HG02678 (cell line): Measurements from ENCODE around the gene CHST2.
A peak's percentile ranks its signal among the peaks of the same experiment; 100 is the strongest.

Experiments
- ATAC-seq: cut with Tn5 transposase; IDR thresholded peaks from one replicate; pipeline ENCODE4 v1.9.1; 2021; ENCODE audit warnings: mild to moderate bottlenecking, moderate library complexity; ENCODE audit not compliant: unreplicated experiment

Gene CHST2

GRCh38 chr3:143098032-143098764, 21.4 kb upstream of the CHST2 start:
- no peak for ATAC-seq

DNA sequence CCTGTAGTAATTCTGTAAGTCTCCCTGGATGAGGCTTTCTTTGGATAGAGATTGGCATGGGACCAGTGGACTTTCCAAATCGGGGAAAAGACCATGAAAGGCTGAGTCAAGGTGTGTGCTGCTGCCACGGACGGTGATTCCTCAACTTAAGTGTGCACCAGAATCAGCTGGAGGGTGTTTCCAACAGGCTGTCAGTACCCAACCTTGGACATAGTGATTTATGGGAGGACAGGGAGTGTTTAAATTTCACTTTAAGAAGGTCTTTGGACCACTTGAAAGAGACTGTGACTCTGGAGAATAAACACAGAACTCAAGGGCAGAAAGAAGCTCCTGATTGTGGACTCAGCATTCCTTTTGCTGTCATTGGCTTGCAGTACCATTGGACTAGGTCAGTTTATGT, 20.4 kb upstream of the CHST2 start:
- ATAC-seq: no peak

DNA sequence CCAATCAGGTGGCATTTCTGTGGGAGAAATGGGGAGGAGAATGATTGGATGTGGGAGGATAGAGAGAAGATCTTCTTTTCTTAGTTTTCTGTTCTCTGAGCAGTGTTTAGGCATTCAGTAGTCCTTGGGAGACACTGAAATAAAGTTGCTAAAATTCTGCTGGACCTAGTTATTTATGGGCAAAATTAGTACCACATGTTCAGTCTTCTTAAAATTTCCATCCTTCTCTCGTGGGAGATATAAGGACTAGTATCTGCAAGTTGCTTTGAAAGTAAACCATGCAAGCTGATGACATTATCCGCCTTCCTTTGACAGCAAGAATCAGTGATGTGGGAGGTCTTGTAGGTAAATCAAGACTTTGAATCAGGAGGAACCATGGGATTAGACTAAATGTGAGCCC, 19.9 kb upstream of the CHST2 start:
- no peak for ATAC-seq

DNA sequence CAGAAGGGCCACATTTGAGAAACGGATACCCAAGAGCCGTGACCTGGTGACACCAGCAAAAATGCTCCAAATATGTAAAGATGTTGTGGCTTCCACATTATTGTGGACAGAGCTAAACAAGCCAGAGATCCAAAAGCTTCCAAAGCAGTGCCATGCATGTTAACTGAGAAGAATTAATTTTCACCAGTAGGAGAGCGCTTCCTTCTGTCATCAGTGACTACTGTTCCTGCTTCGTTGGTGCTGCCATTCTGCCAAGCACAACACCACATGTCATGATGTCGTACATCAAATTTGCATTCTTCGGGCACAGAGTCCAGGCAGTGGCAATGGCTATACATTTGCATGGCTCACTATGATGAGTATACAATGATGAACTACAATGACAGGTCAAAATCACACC, 19.1 kb upstream of the CHST2 start:
- ATAC-seq: no peak

DNA sequence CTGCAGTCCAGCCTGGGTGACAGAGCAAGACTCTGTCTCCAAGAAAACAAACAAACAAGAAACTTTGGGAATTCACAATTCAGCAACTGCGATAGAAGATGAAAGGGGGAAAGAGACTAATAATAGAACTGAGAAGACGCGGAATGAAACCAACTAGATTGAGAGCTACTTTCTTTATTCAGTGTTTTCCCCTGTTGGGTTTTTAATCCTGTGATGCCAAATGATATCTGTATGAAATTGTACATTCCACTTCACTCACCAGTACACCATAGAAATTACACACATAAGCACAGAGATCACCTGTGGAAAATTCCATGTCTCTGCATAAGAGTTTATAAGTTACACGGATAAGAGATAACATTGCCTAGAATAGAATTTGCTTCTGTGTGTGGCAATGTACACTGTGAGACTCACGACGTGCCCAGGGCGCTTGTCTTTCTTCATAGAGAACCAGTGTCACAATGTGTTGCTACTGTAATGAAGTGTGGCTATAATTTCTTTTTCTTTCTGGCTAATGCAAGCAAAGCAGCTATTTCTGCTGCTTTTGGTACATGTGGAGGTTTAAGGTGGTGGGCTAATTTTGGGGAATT, 17.7 kb upstream of the CHST2 start:
- no peak for ATAC-seq

DNA sequence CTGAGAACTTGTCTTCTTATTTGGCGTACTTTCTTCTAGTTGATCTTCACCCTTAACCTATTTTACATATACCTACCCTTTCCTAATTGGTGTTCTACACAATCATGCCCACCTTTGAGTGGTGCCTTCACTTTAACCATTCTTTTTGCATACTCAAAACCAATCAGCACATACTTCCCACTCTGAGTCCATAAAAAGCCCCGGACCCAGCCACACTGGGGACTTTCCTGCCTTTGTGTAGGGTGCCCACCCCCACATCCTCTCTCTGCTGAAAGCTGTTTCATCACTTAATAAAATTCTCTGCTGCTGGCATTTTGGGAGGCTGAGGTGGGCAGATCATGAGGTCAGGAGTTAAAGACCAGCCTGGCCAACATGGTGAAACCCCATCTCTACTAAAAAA, 15.9 kb upstream of the CHST2 start:
- no peak for ATAC-seq

- ATAC-seq: no peak
These were observed 14.4 kb upstream of the CHST2 start for GRCh38 chr3:143105170-143105569.

GRCh38 chr3:143109861-143110260, 9.7 kb upstream of the CHST2 start:
- no peak for ATAC-seq

DNA sequence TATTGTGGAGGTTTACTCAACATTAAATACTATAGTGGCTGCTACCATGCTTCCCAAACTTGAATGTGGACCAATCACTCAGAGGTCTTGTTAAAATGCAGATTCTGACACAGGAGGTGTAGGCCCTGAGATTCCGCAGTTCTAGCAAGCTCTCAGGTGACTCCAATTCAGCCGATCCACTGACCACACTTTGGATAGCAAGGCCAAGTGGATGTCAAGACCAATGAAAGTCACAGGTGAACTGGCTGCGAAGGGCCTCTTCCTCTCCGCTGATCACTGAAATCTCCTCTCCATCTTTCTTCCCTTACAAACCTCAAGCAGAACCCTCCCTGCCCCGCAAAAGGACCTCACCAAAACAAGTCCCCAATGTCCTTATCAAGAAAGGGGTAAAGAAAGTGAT, 9.2 kb upstream of the CHST2 start:
- ATAC-seq: no peak

DNA sequence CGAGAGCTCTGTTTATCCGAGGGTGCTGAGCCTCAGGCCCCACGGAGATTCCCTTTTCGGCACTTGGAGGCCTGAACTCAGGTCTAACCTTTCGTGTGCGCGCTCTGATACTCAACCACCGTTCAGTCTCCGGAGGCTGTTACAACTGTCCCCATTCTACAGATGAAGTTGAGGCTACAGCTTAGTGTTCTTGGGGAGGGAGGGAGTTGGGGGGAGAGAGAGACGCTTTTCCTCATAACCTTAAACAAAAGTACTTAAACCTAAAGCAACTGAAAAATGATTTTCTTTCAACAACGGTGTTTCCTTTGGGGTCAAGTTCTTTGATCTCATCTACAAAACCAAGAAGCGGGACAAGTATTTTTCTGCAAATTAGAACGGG, 952 bp upstream of the CHST2 start:
- no peak for ATAC-seq

- ATAC-seq: peak; percentile 15
These were observed 574 bp downstream of the CHST2 start for GRCh38 chr3:143119974-143120715.

- peak; percentile 31 for ATAC-seq
These were observed 1.2 kb downstream of the CHST2 start for GRCh38 chr3:143120716-143121240.

DNA sequence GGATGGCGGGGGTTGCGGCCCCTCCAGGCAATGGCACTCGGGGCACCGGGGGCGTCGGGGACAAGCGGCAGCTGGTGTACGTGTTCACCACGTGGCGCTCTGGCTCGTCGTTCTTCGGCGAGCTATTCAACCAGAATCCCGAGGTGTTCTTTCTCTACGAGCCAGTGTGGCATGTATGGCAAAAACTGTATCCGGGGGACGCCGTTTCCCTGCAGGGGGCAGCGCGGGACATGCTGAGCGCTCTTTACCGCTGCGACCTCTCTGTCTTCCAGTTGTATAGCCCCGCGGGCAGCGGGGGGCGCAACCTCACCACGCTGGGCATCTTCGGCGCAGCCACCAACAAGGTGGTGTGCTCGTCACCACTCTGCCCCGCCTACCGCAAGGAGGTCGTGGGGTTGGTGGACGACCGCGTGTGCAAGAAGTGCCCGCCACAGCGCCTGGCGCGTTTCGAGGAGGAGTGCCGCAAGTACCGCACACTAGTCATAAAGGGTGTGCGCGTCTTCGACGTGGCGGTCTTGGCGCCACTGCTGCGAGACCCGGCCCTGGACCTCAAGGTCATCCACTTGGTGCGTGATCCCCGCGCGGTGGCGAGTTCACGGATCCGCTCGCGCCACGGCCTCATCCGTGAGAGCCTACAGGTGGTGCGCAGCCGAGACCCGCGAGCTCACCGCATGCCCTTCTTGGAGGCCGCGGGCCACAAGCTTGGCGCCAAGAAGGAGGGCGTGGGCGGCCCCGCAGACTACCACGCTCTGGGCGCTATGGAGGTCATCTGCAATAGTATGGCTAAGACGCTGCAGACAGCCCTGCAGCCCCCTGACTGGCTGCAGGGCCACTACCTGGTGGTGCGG, 1.9 kb downstream of the CHST2 start:
- ATAC-seq: no peak

DNA sequence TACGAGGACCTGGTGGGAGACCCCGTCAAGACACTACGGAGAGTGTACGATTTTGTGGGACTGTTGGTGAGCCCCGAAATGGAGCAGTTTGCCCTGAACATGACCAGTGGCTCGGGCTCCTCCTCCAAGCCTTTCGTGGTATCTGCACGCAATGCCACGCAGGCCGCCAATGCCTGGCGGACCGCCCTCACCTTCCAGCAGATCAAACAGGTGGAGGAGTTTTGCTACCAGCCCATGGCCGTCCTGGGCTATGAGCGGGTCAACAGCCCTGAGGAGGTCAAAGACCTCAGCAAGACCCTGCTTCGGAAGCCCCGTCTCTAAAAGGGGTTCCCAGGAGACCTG, 2.5 kb downstream of the CHST2 start:
- no peak for ATAC-seq

DNA sequence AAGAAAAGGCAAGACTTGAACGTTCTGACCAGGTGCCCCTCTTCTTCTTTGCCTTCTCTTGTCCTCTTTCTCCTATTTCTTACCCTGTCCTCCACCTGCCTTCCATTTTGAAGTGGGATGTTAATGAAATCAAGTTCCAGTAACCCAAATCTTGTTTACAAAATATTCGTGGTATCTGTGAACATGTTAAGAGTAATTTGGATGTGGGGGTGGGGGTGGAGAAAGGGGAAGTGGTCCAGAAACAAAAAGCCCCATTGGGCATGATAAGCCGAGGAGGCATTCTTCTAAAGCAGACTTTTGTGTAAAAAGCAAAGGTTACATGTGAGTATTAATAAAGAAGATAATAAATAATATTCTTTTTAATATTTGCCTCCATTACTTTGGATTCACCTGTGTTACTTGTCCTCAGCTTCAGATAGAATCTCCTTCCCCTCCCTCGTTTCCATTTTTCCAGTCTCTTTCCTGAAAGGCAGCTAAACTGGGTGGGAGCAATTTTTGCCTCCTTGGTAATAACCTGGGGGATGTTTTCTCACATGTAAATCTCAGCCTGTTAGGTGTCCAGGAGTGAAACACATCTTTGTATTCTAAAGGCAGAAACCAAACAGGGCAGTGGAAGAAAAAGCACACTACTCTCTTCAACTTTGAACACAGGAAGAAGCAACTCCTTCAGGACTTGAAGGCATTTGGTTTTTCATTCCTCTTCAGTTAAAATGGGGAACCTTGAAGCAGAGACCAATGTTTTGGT, 3.2 kb downstream of the CHST2 start:
- no peak for ATAC-seq

GRCh38 chr3:143123353-143123984, 3.9 kb downstream of the CHST2 start:
- peak; percentile 19 for ATAC-seq

GRCh38 chr3:143124601-143125520, 5.3 kb downstream of the CHST2 start:
- no peak for ATAC-seq

- ATAC-seq: no peak
These were observed 8.2 kb downstream of the CHST2 start for GRCh38 chr3:143127801-143128200.
